K562 (cell line): ENCODE results near the gene AIFM3. TPM values are rescaled to one million over a fixed set of nuclear protein-coding genes. Genes with fewer than 3 reads are reported as not detected.

ENCODE experiments used
- BMI1 ChIP-seq: fragments of 150-350 bp; IDR thresholded peaks from 2 replicates; pipeline ENCODE4 v1.6.1; 2014; ENCODE audit warnings: low read length
- CBX3 ChIP-seq, 2 experiments: IDR thresholded peaks; 1 replicate in 1 of 2; 2 replicates in 1 of 2; pipeline ENCODE4 v1.6.1; 2012; ENCODE audit warnings: inconsistent platforms in 2 of 2, low read length in 2 of 2, borderline replicate concordance in 1 of 2, control low read depth in 1 of 2
- CREM ChIP-seq: IDR thresholded peaks from 2 replicates; pipeline ENCODE4 v1.6.1; 2014; ENCODE audit warnings: antibody characterized with exemption, low read depth
- FOXJ2 ChIP-seq: fragments of 200-800 bp; sonication (Bioruptor generic); IDR thresholded peaks from 2 replicates; pipeline ENCODE4 v1.6.1; 2016; ENCODE audit warnings: missing genetic modification characterization, missing compliant biosample characterization
- HDGF ChIP-seq: fragments of 450-650 bp; IDR thresholded peaks from 2 replicates; pipeline ENCODE4 v1.6.1; 2016
- HMG20A ChIP-seq: fragments of 450-650 bp; formaldehyde crosslinking; conservative IDR thresholded peaks from 2 replicates; pipeline ENCODE4 v1.4.0; 2020; ENCODE audit warnings: mild to moderate bottlenecking, mixed read lengths
- MAFF ChIP-seq: IDR thresholded peaks from 2 replicates; pipeline ENCODE4 v1.6.1; 2012; ENCODE audit warnings: low read length, improper control_type of control experiment
- MNT ChIP-seq, 2 experiments: fragments of 450-650 bp; conservative IDR thresholded peaks; 2 replicates each; pipeline ENCODE4 v1.6.1; 2017; ENCODE audit warnings: mild to moderate bottlenecking in 2 of 2, moderate library complexity in 2 of 2
- NR1H2 ChIP-seq: sonication (generic); formaldehyde crosslinking; IDR thresholded peaks from 2 replicates; pipeline ENCODE4 v1.4.0; 2020; ENCODE audit warnings: mild to moderate bottlenecking, missing genetic modification reagents
- SFPQ ChIP-seq: fragments of 200-400 bp; formaldehyde crosslinking; IDR thresholded peaks from 2 replicates; pipeline ENCODE4 v1.6.1; 2017; ENCODE audit warnings: mild to moderate bottlenecking, low read depth, low read length, moderate library complexity
- SIN3B ChIP-seq: fragments of 450-650 bp; IDR thresholded peaks from 2 replicates; pipeline ENCODE4 v1.6.1; 2017; ENCODE audit warnings: low read depth, mild to moderate bottlenecking, moderate library complexity
- STAT5A ChIP-seq: IDR thresholded peaks from 2 replicates; pipeline ENCODE4 v1.6.1; 2012; ENCODE audit warnings: low read length, inconsistent platforms, borderline replicate concordance
- TCF15 ChIP-seq: fragments of 250-450 bp; sonication (Bioruptor Pico); IDR thresholded peaks from 2 replicates; pipeline ENCODE4 v1.8.0; 2022; ENCODE audit warnings: moderate library complexity, mild to moderate bottlenecking, inconsistent platforms
- XRCC5 ChIP-seq: fragments of 200-400 bp; formaldehyde crosslinking; IDR thresholded peaks from 2 replicates; pipeline ENCODE4 v1.6.1; 2017; ENCODE audit warnings: low read depth, mild to moderate bottlenecking, low read length
- ZC3H11A ChIP-seq: IDR thresholded peaks from 2 replicates; pipeline ENCODE4 v1.6.1; 2012; ENCODE audit warnings: low read depth, low read length, improper control_type of control experiment
- ZC3H8 ChIP-seq: fragments of 450-650 bp; IDR thresholded peaks from 2 replicates; pipeline ENCODE4 v1.6.1; 2017
- ZNF212 ChIP-seq: fragments of 450-650 bp; formaldehyde crosslinking; IDR thresholded peaks from 2 replicates; pipeline ENCODE4 v1.4.0; 2020; ENCODE audit warnings: mild to moderate bottlenecking
- ZNF24 ChIP-seq: fragments of 450-650 bp; IDR thresholded peaks from 2 replicates; pipeline ENCODE4 v1.6.1; 2016
- ZNF311 ChIP-seq: fragments of 250-450 bp; sonication (Bioruptor Pico); IDR thresholded peaks from 2 replicates; pipeline ENCODE4 v1.4.0; 2020; ENCODE audit warnings: mild to moderate bottlenecking, moderate library complexity
- ZNF431 ChIP-seq: sonication (generic); formaldehyde crosslinking; IDR thresholded peaks from 2 replicates; pipeline ENCODE4 v1.8.0; 2022; ENCODE audit warnings: mild to moderate bottlenecking, missing genetic modification reagents
- ZNF695 ChIP-seq: fragments of 450-650 bp; formaldehyde crosslinking; IDR thresholded peaks from 2 replicates; pipeline ENCODE4 v1.4.0; 2020; ENCODE audit warnings: mild to moderate bottlenecking, moderate library complexity
- ZNF717 ChIP-seq: fragments of 250-450 bp; sonication (Bioruptor Pico); IDR thresholded peaks from 2 replicates; pipeline ENCODE4 v1.5.0; 2021
- ZNF766 ChIP-seq: fragments of 200-800 bp; sonication (Bioruptor generic); conservative IDR thresholded peaks from 2 replicates; pipeline ENCODE4 v1.6.1; 2016; ENCODE audit warnings: missing genetic modification characterization, missing compliant biosample characterization
- ZSCAN32 ChIP-seq: fragments of 450-650 bp; formaldehyde crosslinking; IDR thresholded peaks from 2 replicates; pipeline ENCODE4 v1.4.0; 2020; ENCODE audit warnings: mild to moderate bottlenecking, moderate library complexity
- polyA plus RNA-seq, 8 experiments: library from polyadenylated mRNA; depleted of rRNA in 4 of 8; stranded (reverse) in 5 of 8; unstranded in 3 of 8; fragments of >200 nt; fragmentation: Nextera tagmentation in 2 of 8; fragmentation: Illumina TruSeq in 1 of 8; extraction: Ambion mirVana in 2 of 8; extraction: Trizol in 1 of 8; gene quantifications; 2 replicates each; pipeline versions ENCODE4 v1.2.1 to v1.2.3, GENCODE V29; 2011 to 2014; ENCODE audit warnings: inconsistent platforms in 1 of 8, missing spikeins in 1 of 8
- total RNA-seq, 7 experiments: library from RNA; depleted of rRNA in 6 of 7; stranded (reverse); fragments of >200 nt in 6 of 7; fragmentation: Illumina TruSeq in 2 of 7; extraction: Trizol in 2 of 7; gene quantifications; 2 replicates each; pipeline versions ENCODE4 v1.2.1 to v1.2.3, GENCODE V29; 2011 to 2021; ENCODE audit warnings: low replicate concordance in 1 of 7
- TF ChIP-seq, protein P1 (sequence below): fragments of 450-650 bp; IDR thresholded peaks from 2 replicates; pipeline ENCODE4 v1.7.0; 2016; ENCODE audit warnings: borderline replicate concordance

AIFM3 gene
- total and polyA plus RNA-seq, 9 of the 15 experiments (the other 6 are each of a cell fraction or from before 2014, with no cell fraction given): 0.03 to 0.20 (median 0.07) TPM; not detected in 1

DNA sequence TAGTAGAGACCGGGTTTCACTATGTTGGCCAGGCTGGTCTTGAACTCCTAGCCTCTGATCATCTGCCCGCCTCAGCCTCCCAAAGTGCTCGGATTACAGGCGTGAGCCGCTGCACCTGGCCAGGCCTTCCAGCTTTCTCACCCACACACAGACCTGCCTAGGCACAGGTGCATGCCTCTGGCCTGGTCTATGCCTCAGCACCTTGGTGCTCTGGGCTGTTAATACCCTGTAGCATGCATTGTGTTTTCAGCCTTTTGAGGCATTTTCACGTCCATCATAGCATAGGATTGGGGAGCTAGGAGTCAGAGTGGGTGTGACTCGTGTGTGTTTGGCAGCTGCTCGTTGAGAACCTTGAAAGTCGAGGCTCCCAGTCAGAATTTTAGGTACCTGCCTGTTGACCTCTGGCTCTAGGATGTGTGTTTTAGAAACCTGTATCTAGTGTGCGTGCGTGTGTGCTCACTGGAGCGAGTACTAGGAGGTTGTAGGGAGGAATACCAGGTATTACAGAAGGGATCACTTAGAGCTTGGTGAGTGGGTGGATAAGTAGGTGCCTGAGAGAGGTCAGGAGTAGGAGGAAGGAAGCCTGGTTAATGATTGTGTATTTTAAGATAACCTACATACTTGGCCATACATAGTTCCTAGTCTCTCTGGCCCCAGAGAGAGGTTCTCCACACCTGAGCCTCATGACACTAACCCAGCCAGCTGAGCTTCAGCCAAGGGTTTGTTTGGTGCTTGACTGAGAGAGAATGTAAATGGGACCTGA lies 29.8 kb upstream of the AIFM3 start (continued):
- TF ChIP-seq TCF15 (CRISPR knock-in tag) (no peak), HMG20A (no peak), ZNF766 (CRISPR knock-in tag) (no peak), ZNF431 (CRISPR knock-in tag) (no peak), SIN3B (no peak), XRCC5 (no peak), ZNF212 (CRISPR knock-in tag) (no peak), STAT5A (no peak), BMI1 (no peak), NR1H2 (CRISPR knock-in tag) (no peak), MNT (conservative IDR thresholded peaks at IDR 0.05) (no peak), FOXJ2 (no peak), SFPQ (no peak), CBX3 (IDR thresholded peaks at IDR 0.05; ENCODE audit: borderline replicate concordance in 1 of 2, low read length in 2 of 2) (no peak), ZNF24 (no peak), ZC3H8 (no peak), ZNF717 (CRISPR knock-in tag) (no peak), ZC3H11A (no peak), CREM (no peak), HDGF (peak; percentile 80; the same call in 1 of the 2 replicates), ZSCAN32 (CRISPR knock-in tag) (no peak), ZNF695 (CRISPR knock-in tag) (no peak), MAFF (no peak), ZNF311 (CRISPR knock-in tag) (no peak)
- TF ChIP-seq, protein P1, sequence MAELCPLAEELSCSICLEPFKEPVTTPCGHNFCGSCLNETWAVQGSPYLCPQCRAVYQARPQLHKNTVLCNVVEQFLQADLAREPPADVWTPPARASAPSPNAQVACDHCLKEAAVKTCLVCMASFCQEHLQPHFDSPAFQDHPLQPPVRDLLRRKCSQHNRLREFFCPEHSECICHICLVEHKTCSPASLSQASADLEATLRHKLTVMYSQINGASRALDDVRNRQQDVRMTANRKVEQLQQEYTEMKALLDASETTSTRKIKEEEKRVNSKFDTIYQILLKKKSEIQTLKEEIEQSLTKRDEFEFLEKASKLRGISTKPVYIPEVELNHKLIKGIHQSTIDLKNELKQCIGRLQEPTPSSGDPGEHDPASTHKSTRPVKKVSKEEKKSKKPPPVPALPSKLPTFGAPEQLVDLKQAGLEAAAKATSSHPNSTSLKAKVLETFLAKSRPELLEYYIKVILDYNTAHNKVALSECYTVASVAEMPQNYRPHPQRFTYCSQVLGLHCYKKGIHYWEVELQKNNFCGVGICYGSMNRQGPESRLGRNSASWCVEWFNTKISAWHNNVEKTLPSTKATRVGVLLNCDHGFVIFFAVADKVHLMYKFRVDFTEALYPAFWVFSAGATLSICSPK: no peak
